ENCODE data around the gene TAS2R19. TPM values are rescaled to one million over a fixed set of nuclear protein-coding genes. Genes with fewer than 3 reads are reported as not detected.
A peak's percentile ranks its signal among the peaks of the same experiment; 100 is the strongest.
"Not testable (repeated sequence)": the region's sequence is repeated elsewhere in the genome, so short reads cannot be mapped to it uniquely, and the experiment has no call there.

The TAS2R19 gene
- total and polyA plus RNA-seq, 10 donors: 0.38 to 13.8 (median 7.9) TPM; not detected in 1

- no peaks in the 10 kb centered on the region for H3K36me3 ChIP-seq
- TF ChIP-seq CTCF (IDR thresholded peaks at IDR 0.05 in 8 of 11, conservative IDR thresholded peaks at IDR 0.05 in 3 of 11): no peak
- no peak for TF ChIP-seq POLR2A (IDR thresholded peaks at IDR 0.05)
- no peak for TF ChIP-seq POLR2AphosphoS5 (IDR thresholded peaks at IDR 0.05)
- intact Hi-C loops (cut with DNase I; ENCODE audit: low total_unique reads): no loop called here
- no peaks in the 10 kb centered on the region for H3K27me3 ChIP-seq (replicated peaks in 1 of 7)
- DNase-seq: no peak
- H3K4me3 ChIP-seq: no peak overlapping the region
- no peaks in the 10 kb centered on the region for H3K4me1 ChIP-seq
- no peak overlapping the region for H3K27ac ChIP-seq
- 35 to 85% (median 64%) methylated on average over 2 of the region's 2 CpGs for WGBS, 5 donors
- no peaks in the 10 kb centered on the region for H3K9me3 ChIP-seq
Measured at GRCh38 chr12:11067514-11067913, 45.1 kb upstream of the TAS2R19 start.

GRCh38 chr12:11062194-11062593 is 39.8 kb upstream of the TAS2R19 start, which contains the start of gene TAS2R46:
TSS of gene TAS2R46 (minus strand) at chr12:11062294. CDS start at chr12:11062294, 0 bp downstream.
- H3K36me3 ChIP-seq; H3K9me3 ChIP-seq; H3K27ac ChIP-seq; intact Hi-C loops (cut with DNase I; ENCODE audit: low total_unique reads); H3K4me1 ChIP-seq; DNase-seq; H3K27me3 ChIP-seq (replicated peaks in 1 of 7); H3K4me3 ChIP-seq: not testable (repeated sequence)
- 92 to 98% (median 95%) methylated on average over 1 of the region's 1 CpG for WGBS, 5 donors

- Histone ChIP-seq H3K4me1 (no peaks in the 10 kb centered on the region), H3K4me3 (no peak overlapping the region), H3K27ac (no peak overlapping the region), H3K9me3 (no peaks in the 10 kb centered on the region), H3K36me3 (no peaks in the 10 kb centered on the region), H3K27me3 (replicated peaks in 1 of 7) (no peaks in the 10 kb centered on the region)
- no peak for DNase-seq
- no peak for TF ChIP-seq POLR2A (IDR thresholded peaks at IDR 0.05)
- TF ChIP-seq POLR2AphosphoS5 (IDR thresholded peaks at IDR 0.05): no peak
- TF ChIP-seq CTCF (IDR thresholded peaks at IDR 0.05 in 8 of 11, conservative IDR thresholded peaks at IDR 0.05 in 3 of 11): no peak
- intact Hi-C loops (cut with DNase I; ENCODE audit: low total_unique reads): no loop called here
Measured at GRCh38 chr12:11059784-11060183, 37.4 kb upstream of the TAS2R19 start.

- DNase-seq: no peak
- no peak overlapping the region for H3K27ac ChIP-seq
- no peaks in the 10 kb centered on the region for H3K27me3 ChIP-seq (replicated peaks in 1 of 7)
- 94 to 100% (median 98%) methylated on average over 3 of the region's 3 CpGs for WGBS, 5 donors
- H3K36me3 ChIP-seq: no peaks in the 10 kb centered on the region
- H3K4me3 ChIP-seq: no peak overlapping the region
- H3K9me3 ChIP-seq: peaks cover 0 to 1% (median 0%) of the 10 kb centered on the region in 8 donors
- TF ChIP-seq CTCF (IDR thresholded peaks at IDR 0.05 in 8 of 11, conservative IDR thresholded peaks at IDR 0.05 in 3 of 11): no peak
- H3K4me1 ChIP-seq: no peaks in the 10 kb centered on the region
- intact Hi-C loops (cut with DNase I; ENCODE audit: low total_unique reads): no loop called here
Measured at GRCh38 chr12:11059041-11059440, 36.6 kb upstream of the TAS2R19 start.

- Histone ChIP-seq H3K4me1 (no peaks in the 10 kb centered on the region), H3K36me3 (peaks cover 0 to 8% (median 0%) of the 10 kb centered on the region in 6 donors), H3K27ac (peak overlapping the region in 3 of 8 donors; percentile 11 to 19 (median 15)), H3K27me3 (replicated peaks in 1 of 7) (no peaks in the 10 kb centered on the region), H3K4me3 (no peak overlapping the region), H3K9me3 (peaks cover 0 to 35% (median 25%) of the 10 kb centered on the region in 8 donors)
- intact Hi-C loops (cut with DNase I; ENCODE audit: low total_unique reads): no loop called here
- 65 to 91% (median 76%) methylated on average over 2 of the region's 2 CpGs for WGBS, 5 donors
- DNase-seq: no peak
- TF ChIP-seq CTCF (IDR thresholded peaks at IDR 0.05 in 8 of 11, conservative IDR thresholded peaks at IDR 0.05 in 3 of 11) (no peak), POLR2AphosphoS5 (IDR thresholded peaks at IDR 0.05) (no peak), POLR2A (IDR thresholded peaks at IDR 0.05) (no peak)
Measured at GRCh38 chr12:11055306-11055705, 32.9 kb upstream of the TAS2R19 start.

- H3K4me1 ChIP-seq; H3K4me3 ChIP-seq; DNase-seq; H3K27ac ChIP-seq; intact Hi-C loops (cut with DNase I; ENCODE audit: low total_unique reads); H3K27me3 ChIP-seq (replicated peaks in 1 of 7): not testable (repeated sequence)
- H3K36me3 ChIP-seq: peaks cover 0 to 40% (median 0%) of the 10 kb centered on the region in 6 donors
- peaks cover 0 to 44% (median 33%) of the 10 kb centered on the region in 8 donors for H3K9me3 ChIP-seq
- WGBS, 5 donors: 92 to 97% (median 94%) methylated on average over 7 of the region's 7 CpGs
Measured at GRCh38 chr12:11049806-11050531, 27.5 kb upstream of the TAS2R19 start.

GRCh38 chr12:11041366-11041765 is 18.9 kb upstream of the TAS2R19 start:
- H3K27ac ChIP-seq; H3K9me3 ChIP-seq; H3K27me3 ChIP-seq (replicated peaks in 1 of 7); H3K4me1 ChIP-seq; H3K4me3 ChIP-seq; intact Hi-C loops (cut with DNase I; ENCODE audit: low total_unique reads); DNase-seq: not testable (repeated sequence)
- 70 to 98% (median 95%) methylated on average over 2 of the region's 2 CpGs for WGBS, 5 donors
- H3K36me3 ChIP-seq: peaks cover 0 to 44% (median 0%) of the 10 kb centered on the region in 6 donors
